Nephron (organoid): Measurements from ENCODE around the gene NACC2.
A peak's percentile ranks its signal among the peaks of the same experiment; 100 is the strongest.
"Not testable (repeated sequence)": the region's sequence is repeated elsewhere in the genome, so short reads cannot be mapped to it uniquely, and the experiment has no call there.

Experiments used
- H3K27ac Mint-ChIP-seq, 3 experiments: 2 replicates each; pipeline ENCODE4 v1.8.0; 2020; ENCODE audit warnings: mixed read lengths in 3 of 3, mild to moderate bottlenecking in 2 of 3, moderate library complexity in 1 of 3
- H3K27me3 Mint-ChIP-seq: 2 replicates; pipeline ENCODE4 v1.8.0; 2021; ENCODE audit warnings: low read depth, mild to moderate bottlenecking, moderate library complexity, mixed read lengths
- H3K36me3 Mint-ChIP-seq: 2 replicates; pipeline ENCODE4 v1.8.0; 2020; ENCODE audit warnings: low read depth, mixed read lengths
- H3K4me1 Mint-ChIP-seq: 2 replicates; pipeline ENCODE4 v1.8.0; 2020; ENCODE audit warnings: mixed read lengths
- H3K4me3 Mint-ChIP-seq, 3 experiments: 2 replicates each; pipeline ENCODE4 v1.8.0; 2020; ENCODE audit warnings: mild to moderate bottlenecking in 3 of 3, mixed read lengths in 3 of 3, moderate library complexity in 2 of 3
- H3K9me3 Mint-ChIP-seq: 2 replicates; pipeline ENCODE4 v1.8.0; 2020; ENCODE audit warnings: mixed read lengths
- CTCF ChIP-seq, 3 experiments: fragments of 200-600 bp; sonication (generic); IDR thresholded peaks; one replicate each; pipeline ENCODE4 v1.5.0; 2021; ENCODE audit warnings: antibody characterized with exemption in 3 of 3; ENCODE audit not compliant: unreplicated experiment in 3 of 3

NACC2 gene

GRCh38 chr9:136105398-136106135 is 10.5 kb upstream of the NACC2 start:
- TF ChIP-seq CTCF (IDR thresholded peaks at IDR 0.05; ENCODE audit: unreplicated experiment in 3 of 3): no peak
- Mint-ChIP-seq H3K4me3 (no peak overlapping the region), H3K36me3 (no peaks in the 10 kb centered on the region), H3K9me3 (no peaks in the 10 kb centered on the region), H3K27ac (peak overlapping the region in 2 of 3 experiments; percentile 6 to 14), H3K27me3 (peaks cover 20% of the 10 kb centered on the region), H3K4me1 (peaks cover 20% of the 10 kb centered on the region)

- Mint-ChIP-seq H3K36me3 (no peaks in the 10 kb centered on the region), H3K27ac (no peak overlapping the region), H3K4me1 (peaks cover 17% of the 10 kb centered on the region), H3K9me3 (no peaks in the 10 kb centered on the region), H3K27me3 (peaks cover 20% of the 10 kb centered on the region), H3K4me3 (no peak overlapping the region)
- TF ChIP-seq CTCF (IDR thresholded peaks at IDR 0.05; ENCODE audit: unreplicated experiment in 3 of 3): no peak
Measured at GRCh38 chr9:136104916-136105315, 9.8 kb upstream of the NACC2 start.

- Mint-ChIP-seq H3K27ac (no peak overlapping the region), H3K27me3 (peaks cover 20% of the 10 kb centered on the region), H3K9me3 (no peaks in the 10 kb centered on the region), H3K36me3 (no peaks in the 10 kb centered on the region), H3K4me3 (no peak overlapping the region), H3K4me1 (peaks cover 18% of the 10 kb centered on the region)
- TF ChIP-seq CTCF (IDR thresholded peaks at IDR 0.05; ENCODE audit: unreplicated experiment in 3 of 3): no peak
Measured at GRCh38 chr9:136104488-136104800, 9.4 kb upstream of the NACC2 start.

- H3K27ac Mint-ChIP-seq: no peak overlapping the region
- no peaks in the 10 kb centered on the region for H3K9me3 Mint-ChIP-seq
- H3K36me3 Mint-ChIP-seq: no peaks in the 10 kb centered on the region
- H3K4me1 Mint-ChIP-seq: peaks cover 23% of the 10 kb centered on the region
- H3K27me3 Mint-ChIP-seq: peaks cover 25% of the 10 kb centered on the region
- TF ChIP-seq CTCF (IDR thresholded peaks at IDR 0.05; ENCODE audit: unreplicated experiment in 3 of 3): no peak
- no peak overlapping the region for H3K4me3 Mint-ChIP-seq
Measured at GRCh38 chr9:136103651-136104487, 8.8 kb upstream of the NACC2 start.

- not testable (repeated sequence) for H3K27ac Mint-ChIP-seq, H3K36me3 Mint-ChIP-seq, H3K9me3 Mint-ChIP-seq, H3K4me3 Mint-ChIP-seq
- H3K4me1 Mint-ChIP-seq: peaks cover 16% of the 10 kb centered on the region
- peaks cover 30% of the 10 kb centered on the region for H3K27me3 Mint-ChIP-seq
Measured at GRCh38 chr9:136101615-136102074, 6.6 kb upstream of the NACC2 start.

GRCh38 chr9:136100700-136101614 is 5.9 kb upstream of the NACC2 start:
- Mint-ChIP-seq H3K9me3 (no peaks in the 10 kb centered on the region), H3K36me3 (no peaks in the 10 kb centered on the region), H3K27me3 (peaks cover 25% of the 10 kb centered on the region), H3K27ac (no peak overlapping the region), H3K4me3 (no peak overlapping the region), H3K4me1 (peaks cover 15% of the 10 kb centered on the region)
- no peak for TF ChIP-seq CTCF (IDR thresholded peaks at IDR 0.05; ENCODE audit: unreplicated experiment in 3 of 3)
